Stimulated activated CD8-positive, alpha-beta memory T cell treated with anti-CD3 and anti-CD28 coated beads, Interleukin-15, amount 100 ng/mL, for 1 hour (primary cell): ENCODE results near the gene CTXN1.
"Not testable (repeated sequence)": the region's sequence is repeated elsewhere in the genome, so short reads cannot be mapped to it uniquely, and the experiment has no call there.

Experiments used
- DNase-seq: peaks from one replicate; pipeline ENCODE4 v3.0.0-alpha.2; 2020; ENCODE audit warnings: low read depth

The CTXN1 gene

GRCh38 chr19:7944177-7944761, 18.3 kb upstream of the CTXN1 start:
- DNase-seq = peak; percentile 74

- peak; percentile 96 for DNase-seq
Measured at GRCh38 chr19:7943444-7944176, 17.7 kb upstream of the CTXN1 start, which contains the start of gene TIMM44. Gene TIMM44 (minus strand): TSS chr19:7943666. CDS start chr19:7943651, 15 bp downstream.

- DNase-seq = no peak
Measured at GRCh38 chr19:7942981-7943443, 17.1 kb upstream of the CTXN1 start.

GRCh38 chr19:7941895-7942596, 16.1 kb upstream of the CTXN1 start:
- DNase-seq = no peak

- no peak for DNase-seq
Measured at GRCh38 chr19:7940841-7941240, 14.9 kb upstream of the CTXN1 start.

GRCh38 chr19:7934766-7935165, 8.8 kb upstream of the CTXN1 start:
- no peak for DNase-seq

GRCh38 chr19:7933828-7934725, 8.1 kb upstream of the CTXN1 start:
- DNase-seq = no peak

GRCh38 chr19:7933411-7933810, 7.5 kb upstream of the CTXN1 start:
- DNase-seq = no peak

GRCh38 chr19:7932930-7933300, 7.0 kb upstream of the CTXN1 start:
- no peak for DNase-seq

GRCh38 chr19:7932276-7932929, 6.5 kb upstream of the CTXN1 start:
- no peak for DNase-seq

- no peak for DNase-seq
Measured at GRCh38 chr19:7931221-7932061, 5.5 kb upstream of the CTXN1 start.

GRCh38 chr19:7930765-7931164, 4.8 kb upstream of the CTXN1 start:
- no peak for DNase-seq

GRCh38 chr19:7930030-7930429, 4.1 kb upstream of the CTXN1 start:
- not testable (repeated sequence) for DNase-seq

- peak; percentile 43 for DNase-seq
Measured at GRCh38 chr19:7928741-7929701, 3.1 kb upstream of the CTXN1 start.

GRCh38 chr19:7928334-7928706, 2.4 kb upstream of the CTXN1 start:
- no peak for DNase-seq

- DNase-seq = no peak
Measured at GRCh38 chr19:7927605-7928333, 1.8 kb upstream of the CTXN1 start.

- DNase-seq = no peak
Measured at GRCh38 chr19:7926727-7927604, 1.0 kb upstream of the CTXN1 start.
